Activated naive CD4-positive, alpha-beta T cell treated with anti-CD3 and anti-CD28 coated beads for 36 hours (primary cell): ENCODE data around the gene CACNA1S. TPM values are rescaled to one million over a fixed set of nuclear protein-coding genes. Genes with fewer than 3 reads are reported as not detected.
A peak's percentile ranks its signal among the peaks of the same experiment; 100 is the strongest.

Source experiments
- CTCF ChIA-PET: fragments of 350-600 bp; sonication (Branson Sonifier 250); formaldehyde crosslinking; loops from one replicate; lab custom pipeline; 2021; ENCODE audit warnings: antibody characterized with exemption; lab: Charles Lee
- DNase-seq: peaks from one replicate; pipeline ENCODE4 v3.0.0-alpha.2; 2020
- H3K27ac Mint-ChIP-seq: one replicate; pipeline ENCODE4 v1.8.0; 2021; ENCODE audit warnings: mild to moderate bottlenecking, mixed read lengths
- H3K27me3 Mint-ChIP-seq: one replicate; pipeline ENCODE4 v1.8.0; 2021; ENCODE audit warnings: low read depth, mixed read lengths
- H3K36me3 Mint-ChIP-seq: one replicate; pipeline ENCODE4 v1.8.0; 2021; ENCODE audit warnings: low read depth, mixed read lengths
- H3K4me1 Mint-ChIP-seq: one replicate; pipeline ENCODE4 v1.8.0; 2021; ENCODE audit warnings: low read depth, mixed read lengths
- H3K4me3 Mint-ChIP-seq: one replicate; pipeline ENCODE4 v1.8.0; 2021; ENCODE audit warnings: mild to moderate bottlenecking, moderate library complexity, mixed read lengths
- H3K9me3 Mint-ChIP-seq: one replicate; pipeline ENCODE4 v1.8.0; 2021; ENCODE audit warnings: mixed read lengths
- intact Hi-C: fragments of 100-400 bp; cut with micrococcal nuclease; formaldehyde crosslinking; loops from one replicate; pipeline ENCODE4 v1.15.1; 2023
- total RNA-seq, 2 experiments: library from RNA; stranded (reverse); gene quantifications; one replicate each; pipeline ENCODE4 v1.2.3, GENCODE V29; 2021

The CACNA1S gene
- total RNA-seq, 2 experiments from 2014 or later, result not detected

DNA sequence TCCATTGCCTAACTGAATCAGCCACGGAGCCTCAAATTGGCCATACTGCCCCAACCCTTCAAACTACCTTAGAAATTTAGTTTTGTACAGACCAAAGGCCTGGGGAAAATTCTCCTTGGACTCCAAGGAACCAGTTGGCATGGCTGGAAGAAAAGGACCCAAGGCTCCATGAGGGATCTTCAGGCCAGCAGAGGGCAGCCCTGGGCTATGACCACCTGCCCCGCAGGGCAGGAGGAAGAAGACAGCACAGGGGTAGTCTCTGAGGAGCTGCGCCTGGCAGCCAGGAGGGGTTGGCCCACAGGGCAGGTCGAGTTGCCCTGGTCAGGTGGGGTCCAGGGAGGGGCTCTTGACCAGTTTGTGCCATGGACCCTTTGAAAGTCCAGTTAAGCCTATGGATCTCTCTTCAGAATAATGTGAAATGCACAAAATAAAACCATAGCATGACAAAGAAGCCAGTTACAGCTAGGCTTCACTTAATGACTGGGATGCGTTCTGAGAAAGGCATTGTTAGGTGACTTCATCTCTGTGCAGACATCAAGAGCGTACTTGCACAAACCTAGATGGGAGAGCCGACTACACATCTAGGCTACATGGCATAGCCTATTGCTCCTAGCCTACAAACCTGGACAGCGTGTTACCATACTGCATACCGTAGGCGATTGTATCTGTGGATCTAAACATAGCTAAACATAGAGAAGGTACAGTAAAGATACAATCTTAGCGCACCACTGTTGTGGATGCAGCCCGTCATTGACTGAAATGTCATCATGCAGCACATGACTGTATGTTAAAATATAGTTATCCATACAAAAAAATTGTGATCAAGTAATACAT, 26.1 kb downstream of the CACNA1S start:
- CTCF ChIA-PET, result interaction anchor here (0.7 to 2.7 kb wide), 14 partner anchors 9 to 151 kb away, joined by 3 to 16 read pairs (median 4); no protein-coding TSS in a partner anchor
- intact Hi-C loops, result loop anchor here (1.0 kb wide), 2 partner anchors 28 to 33 kb away; no protein-coding TSS in a partner anchor
- DNase-seq, result peak; percentile 66

DNA sequence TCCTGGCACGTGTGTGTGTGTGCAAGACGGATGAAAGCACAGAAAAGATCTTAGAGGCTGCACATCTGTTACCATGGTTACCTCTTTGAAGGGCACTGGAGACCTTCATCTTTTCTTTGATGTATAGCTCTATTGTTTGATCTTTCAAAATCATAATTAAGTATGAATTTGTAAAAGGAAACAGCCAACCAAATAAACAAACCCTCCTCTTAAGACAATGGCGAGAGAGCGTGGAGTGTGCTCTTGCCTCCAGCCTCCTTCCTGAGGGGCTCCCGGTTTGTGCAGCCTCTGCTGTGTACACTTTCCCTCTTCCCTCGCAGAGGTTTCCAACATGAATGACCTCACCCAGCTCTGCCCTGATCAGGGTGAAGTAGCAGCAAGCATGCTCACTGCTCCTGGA, 27.9 kb downstream of the CACNA1S start:
- Mint-ChIP-seq H3K27me3 (peaks cover 2% of the 10 kb centered on the region), H3K4me3 (no peak overlapping the region), H3K9me3 (no peaks in the 10 kb centered on the region), H3K36me3 (no peaks in the 10 kb centered on the region), H3K27ac (no peak overlapping the region), H3K4me1 (no peaks in the 10 kb centered on the region)
- CTCF ChIA-PET, result interaction anchor here (1.0 to 1.7 kb wide), 6 partner anchors 9 to 104 kb away, joined by 3 to 6 read pairs (median 3); no protein-coding TSS in a partner anchor
- DNase-seq, result no peak
- intact Hi-C loops, result no loop called here

More for the DNA sequence above, 26.1 kb downstream of the CACNA1S start:
- H3K27me3 Mint-ChIP-seq, result peaks cover 2% of the 10 kb centered on the region
- no peak overlapping the region for H3K27ac Mint-ChIP-seq
- no peaks in the 10 kb centered on the region for H3K9me3 Mint-ChIP-seq
- H3K4me3 Mint-ChIP-seq, result no peak overlapping the region
- no peaks in the 10 kb centered on the region for H3K4me1 Mint-ChIP-seq
- no peaks in the 10 kb centered on the region for H3K36me3 Mint-ChIP-seq

DNA sequence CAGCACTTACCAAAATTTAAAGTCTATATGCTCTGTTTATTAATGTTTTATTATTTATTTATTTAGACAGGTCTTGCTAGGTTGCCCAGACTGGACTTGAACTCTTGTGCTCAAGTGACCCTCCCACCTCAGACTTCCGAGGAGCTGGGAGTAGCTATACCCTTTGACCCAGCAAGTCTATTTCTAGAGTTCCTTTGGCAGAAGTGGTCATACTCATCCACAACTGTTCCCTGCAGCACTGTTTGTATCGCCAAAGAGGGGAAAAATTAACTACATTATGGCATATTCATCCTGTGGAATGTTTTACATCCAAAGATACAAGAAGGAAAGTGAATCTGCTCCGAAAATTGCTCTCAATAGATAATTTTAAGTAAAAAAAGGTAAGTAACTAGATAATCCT, 28.5 kb downstream of the CACNA1S start:
- Mint-ChIP-seq H3K4me3 (no peak overlapping the region), H3K36me3 (no peaks in the 10 kb centered on the region), H3K4me1 (no peaks in the 10 kb centered on the region), H3K27ac (no peak overlapping the region), H3K27me3 (peaks cover 2% of the 10 kb centered on the region), H3K9me3 (no peaks in the 10 kb centered on the region)
- no peak for DNase-seq
- CTCF ChIA-PET, result interaction anchor here (1.1 to 1.7 kb wide), 3 partner anchors 30 to 104 kb away, joined by 3 to 6 read pairs (median 4); no protein-coding TSS in a partner anchor
- intact Hi-C loops, result no loop called here

DNA sequence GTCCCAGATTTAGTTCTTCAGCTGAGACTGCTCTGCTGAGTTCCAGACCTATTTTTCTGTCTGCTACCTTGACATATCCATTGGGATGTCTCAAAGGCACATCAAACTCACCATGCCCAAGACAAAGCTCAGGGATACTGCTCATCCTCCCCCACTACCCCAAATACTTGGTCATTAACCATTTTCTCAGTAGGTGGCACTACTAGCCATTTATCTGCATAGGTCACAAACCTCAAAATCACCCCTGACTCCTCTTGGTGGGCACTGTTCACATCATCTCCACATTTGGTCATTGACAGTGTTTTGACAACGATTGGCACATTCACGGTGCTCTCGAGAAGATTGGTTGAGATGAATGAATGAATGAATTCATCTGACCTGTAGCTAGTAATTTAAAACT, 32.1 kb downstream of the CACNA1S start:
- Mint-ChIP-seq H3K4me3 (no peak overlapping the region), H3K27me3 (no peaks in the 10 kb centered on the region), H3K4me1 (no peaks in the 10 kb centered on the region), H3K27ac (no peak overlapping the region), H3K9me3 (no peaks in the 10 kb centered on the region), H3K36me3 (no peaks in the 10 kb centered on the region)
- intact Hi-C loops, result no loop called here
- CTCF ChIA-PET, result interaction anchor here (0.5 to 2.0 kb wide), 7 partner anchors 31 to 113 kb away, joined by 3 to 12 read pairs (median 5); no protein-coding TSS in a partner anchor
- DNase-seq, result no peak

DNA sequence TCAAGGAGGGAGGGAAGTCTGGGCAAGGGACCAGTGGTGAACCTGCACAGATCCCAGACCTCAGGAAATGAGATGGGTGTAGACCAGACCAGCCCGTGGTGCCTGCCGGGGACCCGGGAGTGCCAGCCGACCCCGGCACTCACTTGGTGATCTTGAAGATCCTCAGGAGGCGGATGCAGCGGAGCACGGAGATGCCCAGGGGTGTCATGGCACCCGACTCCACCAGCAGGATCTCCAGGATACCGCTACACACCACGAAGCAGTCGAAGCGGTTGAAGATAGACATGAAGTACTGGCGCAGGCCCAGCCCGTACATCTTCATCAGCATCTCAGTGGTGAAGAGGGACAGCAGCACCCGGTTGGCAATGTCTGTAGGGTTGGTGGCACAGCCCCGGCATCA, 34.5 kb downstream of the CACNA1S start:
- Mint-ChIP-seq H3K27ac (no peak overlapping the region), H3K4me1 (no peaks in the 10 kb centered on the region), H3K27me3 (no peaks in the 10 kb centered on the region), H3K36me3 (no peaks in the 10 kb centered on the region), H3K4me3 (no peak overlapping the region), H3K9me3 (no peaks in the 10 kb centered on the region)
- CTCF ChIA-PET, result no interaction called here
- DNase-seq, result no peak
- intact Hi-C loops, result no loop called here

DNA sequence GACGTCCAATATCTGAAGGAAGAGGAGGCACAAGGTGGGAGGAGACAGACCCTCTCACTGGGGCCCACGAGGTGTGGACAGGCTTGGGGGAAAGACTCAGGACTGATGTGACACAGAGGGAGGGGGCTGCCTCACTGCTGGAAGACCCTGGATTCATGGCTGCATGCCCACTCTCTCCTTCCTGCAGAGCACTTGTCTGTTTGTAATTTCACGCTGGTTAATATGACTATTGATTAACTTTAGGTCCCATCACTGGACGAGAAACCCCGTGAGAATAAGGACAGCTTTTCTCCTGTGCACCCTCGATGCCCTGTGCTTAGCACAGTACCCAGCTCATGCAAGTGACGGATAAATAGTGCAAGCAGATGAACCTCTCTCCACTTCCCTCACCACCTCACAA, 35.1 kb downstream of the CACNA1S start:
- intact Hi-C loops, result no loop called here
- DNase-seq, result no peak
- CTCF ChIA-PET, result no interaction called here
- Mint-ChIP-seq H3K4me3 (no peak overlapping the region), H3K9me3 (no peaks in the 10 kb centered on the region), H3K4me1 (no peaks in the 10 kb centered on the region), H3K36me3 (no peaks in the 10 kb centered on the region), H3K27me3 (no peaks in the 10 kb centered on the region), H3K27ac (no peak overlapping the region)

DNA sequence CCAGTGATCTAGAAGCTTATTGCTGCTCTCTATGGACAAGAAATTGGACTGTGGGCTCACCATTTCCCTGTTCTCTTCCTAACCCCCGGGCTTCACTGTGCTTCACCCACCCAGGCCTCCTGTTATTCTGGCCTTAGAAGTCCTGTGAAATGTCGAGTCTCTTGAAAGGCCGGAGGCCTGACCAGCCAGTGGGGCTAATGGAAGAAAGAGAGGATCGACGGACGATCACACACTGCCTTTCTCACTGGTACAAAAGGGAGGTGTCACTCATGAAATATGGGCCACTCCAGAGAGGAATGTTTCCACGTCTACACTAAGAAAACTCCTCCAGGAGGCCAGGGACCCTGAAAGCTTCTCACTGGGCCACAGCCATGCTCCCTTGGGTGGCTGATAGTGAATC, 36.1 kb downstream of the CACNA1S start:
- Mint-ChIP-seq H3K36me3 (no peaks in the 10 kb centered on the region), H3K4me1 (no peaks in the 10 kb centered on the region), H3K27me3 (no peaks in the 10 kb centered on the region), H3K4me3 (no peak overlapping the region), H3K9me3 (no peaks in the 10 kb centered on the region), H3K27ac (no peak overlapping the region)
- CTCF ChIA-PET, result interaction anchor here (1.2 kb wide), 1 partner anchor 9 kb away, joined by 3 read pairs; no protein-coding TSS in a partner anchor
- DNase-seq, result no peak
- intact Hi-C loops, result no loop called here

DNA sequence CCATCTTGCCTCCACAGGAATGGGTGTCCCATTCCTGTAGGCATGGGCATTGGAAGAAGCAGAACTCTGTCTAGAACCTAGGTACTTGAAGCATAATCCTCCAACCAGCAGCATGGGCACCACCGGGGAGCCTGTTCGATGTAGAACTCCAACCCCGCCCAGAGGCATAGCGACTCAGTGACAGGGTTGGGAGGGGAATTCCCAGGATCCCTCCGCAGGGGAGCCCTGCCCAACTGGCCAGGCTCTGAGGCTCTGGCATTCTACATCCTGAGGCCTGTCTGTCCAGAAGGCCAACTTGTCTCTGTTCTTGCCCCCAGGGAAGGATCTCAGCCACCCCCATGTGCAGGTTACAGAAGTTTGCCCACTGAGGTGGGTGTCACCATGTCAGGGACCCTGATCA, 38.2 kb downstream of the CACNA1S start:
- Mint-ChIP-seq H3K36me3 (no peaks in the 10 kb centered on the region), H3K27me3 (no peaks in the 10 kb centered on the region), H3K27ac (no peak overlapping the region), H3K4me1 (no peaks in the 10 kb centered on the region), H3K4me3 (no peak overlapping the region), H3K9me3 (no peaks in the 10 kb centered on the region)
- intact Hi-C loops, result no loop called here
- CTCF ChIA-PET, result no interaction called here
- DNase-seq, result no peak

DNA sequence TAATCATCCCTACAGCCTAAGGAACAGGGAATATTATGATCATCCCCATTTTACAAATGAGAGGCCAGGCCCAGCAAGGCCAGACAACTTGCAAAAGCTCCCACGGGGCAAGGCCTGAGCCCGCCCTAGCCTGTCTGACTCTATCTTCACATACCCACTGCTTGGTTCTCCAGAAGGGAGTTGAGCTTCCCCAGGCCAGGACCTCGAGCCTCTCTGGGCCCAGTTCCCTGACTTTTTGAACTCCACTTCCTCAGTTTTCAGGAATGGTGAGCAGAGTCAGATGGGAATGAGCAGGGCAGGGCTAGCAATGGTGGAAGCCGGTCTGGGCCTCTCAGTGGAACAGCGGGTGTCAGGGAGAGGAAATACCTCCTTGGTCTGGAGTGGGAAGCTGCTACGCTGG, 39.3 kb downstream of the CACNA1S start:
- DNase-seq, result no peak
- H3K27me3 Mint-ChIP-seq, result no peaks in the 10 kb centered on the region
- H3K4me1 Mint-ChIP-seq, result no peaks in the 10 kb centered on the region
- H3K4me3 Mint-ChIP-seq, result no peak overlapping the region
- CTCF ChIA-PET, result no interaction called here
- H3K36me3 Mint-ChIP-seq, result no peaks in the 10 kb centered on the region
- H3K27ac Mint-ChIP-seq, result no peak overlapping the region
- intact Hi-C loops, result no loop called here
- no peaks in the 10 kb centered on the region for H3K9me3 Mint-ChIP-seq

DNA sequence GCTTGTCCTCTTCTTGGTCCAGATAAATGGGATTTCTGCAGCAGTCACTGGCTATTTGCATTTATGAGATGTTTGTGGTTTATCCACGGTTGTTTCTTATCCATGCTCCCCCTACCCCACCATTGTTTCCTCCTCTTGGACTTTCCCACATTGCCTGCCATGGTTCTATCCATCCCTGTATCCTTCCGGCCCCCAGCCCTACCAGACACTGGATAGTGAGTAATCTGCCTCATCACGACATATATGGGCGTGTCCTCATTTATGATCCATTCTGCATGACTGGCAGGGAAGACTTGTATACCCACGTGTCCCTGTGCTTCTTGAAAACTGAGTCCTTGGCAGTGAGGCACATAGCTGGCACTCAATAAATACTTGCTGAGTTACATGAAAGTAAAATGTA, 40.1 kb downstream of the CACNA1S start:
- Mint-ChIP-seq H3K9me3 (no peaks in the 10 kb centered on the region), H3K36me3 (no peaks in the 10 kb centered on the region), H3K27ac (no peak overlapping the region), H3K4me1 (no peaks in the 10 kb centered on the region), H3K4me3 (no peak overlapping the region), H3K27me3 (no peaks in the 10 kb centered on the region)
- CTCF ChIA-PET, result no interaction called here
- intact Hi-C loops, result no loop called here
- DNase-seq, result no peak

DNA sequence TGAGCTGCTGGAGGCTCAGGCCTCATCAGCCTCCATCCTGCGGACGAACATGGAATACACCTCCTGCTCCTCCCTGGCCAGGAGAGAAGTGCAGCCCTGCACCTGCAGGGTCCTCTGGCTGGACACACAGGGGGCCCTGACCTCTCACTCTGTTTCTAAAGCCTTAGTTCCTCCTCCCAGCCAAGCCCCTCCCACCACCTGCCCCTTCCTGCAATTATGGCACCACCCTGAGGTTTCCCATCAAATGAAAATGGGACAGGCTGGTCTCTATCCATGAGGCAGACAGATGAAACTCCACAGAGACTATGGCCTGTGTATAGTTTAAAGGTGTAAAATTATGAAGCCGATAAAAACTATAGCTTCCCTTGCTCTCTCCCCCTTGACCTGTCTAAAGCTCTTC, 42.6 kb downstream of the CACNA1S start:
- no peak overlapping the region for H3K27ac Mint-ChIP-seq
- DNase-seq, result no peak
- no peaks in the 10 kb centered on the region for H3K9me3 Mint-ChIP-seq
- no peak overlapping the region for H3K4me3 Mint-ChIP-seq
- CTCF ChIA-PET, result interaction anchor here (0.6 to 1.0 kb wide), 3 partner anchors 75 to 115 kb away, joined by 3 to 4 read pairs (median 3); no protein-coding TSS in a partner anchor
- intact Hi-C loops, result no loop called here
- H3K4me1 Mint-ChIP-seq, result no peaks in the 10 kb centered on the region
- H3K36me3 Mint-ChIP-seq, result no peaks in the 10 kb centered on the region
- no peaks in the 10 kb centered on the region for H3K27me3 Mint-ChIP-seq

DNA sequence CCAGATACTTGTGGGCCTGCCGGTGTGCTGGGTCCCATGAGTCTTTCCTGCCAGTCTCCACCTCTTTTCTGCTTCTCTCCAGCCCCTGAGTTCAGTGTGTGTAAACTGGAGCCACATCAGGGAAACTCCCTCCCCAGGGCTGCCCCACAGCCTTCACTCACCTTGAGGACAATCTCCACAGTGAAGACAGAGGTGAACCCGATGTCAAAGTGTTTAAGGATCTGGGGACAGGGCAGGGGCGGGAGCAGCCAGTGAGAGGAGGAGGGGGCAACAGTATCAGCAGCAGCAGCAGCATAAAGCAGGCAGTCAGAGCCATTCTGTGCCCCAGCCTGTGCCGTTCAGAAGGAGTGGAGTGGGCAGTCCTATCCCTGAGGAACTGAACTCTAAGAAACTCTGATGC, 43.2 kb downstream of the CACNA1S start:
- Mint-ChIP-seq H3K27ac (no peak overlapping the region), H3K4me3 (no peak overlapping the region)

DNA sequence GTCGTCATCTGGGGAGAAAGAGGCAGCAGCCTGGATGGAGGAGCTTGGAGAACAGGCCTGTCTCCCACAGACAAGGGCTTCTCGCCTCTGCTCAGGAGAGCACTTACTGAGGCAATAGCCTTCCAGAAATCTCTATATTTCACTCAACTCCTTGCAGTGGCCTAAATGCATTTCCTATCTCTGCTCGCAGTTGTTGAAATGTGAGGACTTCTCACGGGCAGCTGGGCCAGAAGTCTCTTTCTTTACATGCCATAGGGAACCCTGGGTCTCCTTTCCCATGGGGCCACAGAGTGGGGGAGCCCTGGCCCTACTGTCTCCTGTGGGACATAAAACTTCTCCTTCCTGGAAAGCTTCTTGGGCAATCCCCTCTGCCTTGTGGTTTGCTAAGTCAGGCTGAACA, 45.2 kb downstream of the CACNA1S start:
- H3K27me3 Mint-ChIP-seq, result no peaks in the 10 kb centered on the region
- H3K27ac Mint-ChIP-seq, result no peak overlapping the region
- no peaks in the 10 kb centered on the region for H3K4me1 Mint-ChIP-seq
- intact Hi-C loops, result no loop called here
- no peak overlapping the region for H3K4me3 Mint-ChIP-seq
- CTCF ChIA-PET, result no interaction called here
- H3K36me3 Mint-ChIP-seq, result no peaks in the 10 kb centered on the region
- no peaks in the 10 kb centered on the region for H3K9me3 Mint-ChIP-seq
- no peak for DNase-seq

More for the DNA sequence above, 43.2 kb downstream of the CACNA1S start:
- intact Hi-C loops, result no loop called here
- H3K36me3 Mint-ChIP-seq, result no peaks in the 10 kb centered on the region
- CTCF ChIA-PET, result no interaction called here
- H3K27me3 Mint-ChIP-seq, result no peaks in the 10 kb centered on the region
- H3K4me1 Mint-ChIP-seq, result no peaks in the 10 kb centered on the region
- no peaks in the 10 kb centered on the region for H3K9me3 Mint-ChIP-seq
- DNase-seq, result no peak
